Panc1 (cell line): ENCODE data around the gene PRR23B.

Experiments used
- POLR2AphosphoS5 ChIP-seq: IDR thresholded peaks from 2 replicates; pipeline ENCODE4 v1.6.1; 2012; ENCODE audit warnings: mild to moderate bottlenecking, low read depth, low read length, moderate library complexity
- TF ChIP-seq, protein P1 (sequence below): fragments of 450-650 bp; IDR thresholded peaks from 2 replicates; pipeline ENCODE4 v1.5.1; 2017; ENCODE audit warnings: mild to moderate bottlenecking

DNA sequence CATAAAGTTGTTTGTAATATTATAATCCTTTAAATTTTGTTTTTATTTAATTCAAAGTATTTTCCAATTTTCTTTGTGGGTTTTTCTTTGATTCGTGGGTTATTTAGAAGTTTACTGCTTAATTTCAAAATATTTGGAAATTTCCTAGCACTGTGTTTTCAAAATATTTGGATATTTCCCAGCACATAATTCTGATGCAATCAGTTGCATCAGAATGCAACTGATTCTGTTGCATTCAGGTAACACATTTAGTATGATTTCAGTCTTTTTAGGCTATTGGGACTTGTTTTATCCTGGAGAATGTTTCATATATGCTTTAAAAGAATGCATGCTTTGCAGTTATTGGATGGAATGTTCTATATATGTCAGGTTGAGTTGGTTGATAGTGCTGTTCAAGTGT lies 42.2 kb upstream of the PRR23B start:
- TF ChIP-seq, protein P1, sequence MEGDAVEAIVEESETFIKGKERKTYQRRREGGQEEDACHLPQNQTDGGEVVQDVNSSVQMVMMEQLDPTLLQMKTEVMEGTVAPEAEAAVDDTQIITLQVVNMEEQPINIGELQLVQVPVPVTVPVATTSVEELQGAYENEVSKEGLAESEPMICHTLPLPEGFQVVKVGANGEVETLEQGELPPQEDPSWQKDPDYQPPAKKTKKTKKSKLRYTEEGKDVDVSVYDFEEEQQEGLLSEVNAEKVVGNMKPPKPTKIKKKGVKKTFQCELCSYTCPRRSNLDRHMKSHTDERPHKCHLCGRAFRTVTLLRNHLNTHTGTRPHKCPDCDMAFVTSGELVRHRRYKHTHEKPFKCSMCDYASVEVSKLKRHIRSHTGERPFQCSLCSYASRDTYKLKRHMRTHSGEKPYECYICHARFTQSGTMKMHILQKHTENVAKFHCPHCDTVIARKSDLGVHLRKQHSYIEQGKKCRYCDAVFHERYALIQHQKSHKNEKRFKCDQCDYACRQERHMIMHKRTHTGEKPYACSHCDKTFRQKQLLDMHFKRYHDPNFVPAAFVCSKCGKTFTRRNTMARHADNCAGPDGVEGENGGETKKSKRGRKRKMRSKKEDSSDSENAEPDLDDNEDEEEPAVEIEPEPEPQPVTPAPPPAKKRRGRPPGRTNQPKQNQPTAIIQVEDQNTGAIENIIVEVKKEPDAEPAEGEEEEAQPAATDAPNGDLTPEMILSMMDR = no peak
- no peak for TF ChIP-seq POLR2AphosphoS5
